Common myeloid progenitor, CD34-positive (primary cell): ENCODE data around the gene FAM227B.

Experiments used
- CTCF ChIA-PET: fragments of 350-600 bp; sonication (Branson Sonifier 250); formaldehyde crosslinking; loops from one replicate; lab custom pipeline; 2021; ENCODE audit warnings: antibody characterized with exemption; lab: Charles Lee
- POLR2A ChIA-PET: fragments of 350-600 bp; sonication (Branson Sonifier 250); formaldehyde crosslinking; loops from one replicate; lab custom pipeline; 2021; ENCODE audit warnings: antibody characterized with exemption; lab: Charles Lee
- DNase-seq, 3 donors: peaks; one replicate each; pipeline versions ENCODE4 v3.0.0 to v3.0.0-alpha.2; 2013
- H3K27ac ChIP-seq, 2 experiments: 1 replicate in 1 of 2; 2 replicates in 1 of 2; pipeline ENCODE4 v1.7.0; 2013; ENCODE audit warnings: inconsistent platforms in 2 of 2, low read length in 2 of 2, mild to moderate bottlenecking in 2 of 2, low read depth in 1 of 2, moderate library complexity in 1 of 2; ENCODE audit not compliant: severe bottlenecking in 2 of 2, insufficient read depth in 1 of 2, poor library complexity in 1 of 2
- H3K27me3 ChIP-seq, 5 experiments: replicated peaks in 2 of 5; 1 replicate in 3 of 5; 2 replicates in 2 of 5; pipeline versions ENCODE4 v1.6.1 to v1.7.0; 2013; ENCODE audit warnings: low read length in 4 of 5, mild to moderate bottlenecking in 2 of 5, moderate library complexity in 2 of 5, inconsistent platforms in 1 of 5; ENCODE audit not compliant: insufficient read depth in 5 of 5, control insufficient read depth in 4 of 5
- H3K36me3 ChIP-seq, 4 experiments: 1 replicate in 2 of 4; 2 replicates in 2 of 4; pipeline versions ENCODE4 v1.6.1 to v1.7.0; 2013; ENCODE audit warnings: low read length in 3 of 4, control low read depth in 1 of 4, mild to moderate bottlenecking in 1 of 4; ENCODE audit not compliant: control insufficient read depth in 4 of 4, insufficient read depth in 4 of 4
- H3K4me1 ChIP-seq, 4 experiments: 1 replicate in 3 of 4; 2 replicates in 1 of 4; pipeline versions ENCODE4 v1.6.1 to v1.7.1; 2013; ENCODE audit warnings: low read length in 3 of 4, mild to moderate bottlenecking in 3 of 4, control low read depth in 1 of 4, inconsistent platforms in 1 of 4, moderate library complexity in 1 of 4; ENCODE audit not compliant: control insufficient read depth in 4 of 4, insufficient read depth in 4 of 4; ENCODE audit errors: control extremely low read depth in 1 of 4
- H3K4me3 ChIP-seq, 7 experiments: 1 replicate in 4 of 7; 2 replicates in 3 of 7; pipeline versions ENCODE4 v1.5.1 to v1.7.0; 2013; ENCODE audit warnings: mild to moderate bottlenecking in 7 of 7, low read length in 6 of 7, moderate library complexity in 6 of 7, inconsistent platforms in 2 of 7, low read depth in 2 of 7, control low read depth in 1 of 7; ENCODE audit not compliant: insufficient read depth in 4 of 7, control insufficient read depth in 1 of 7; ENCODE audit errors: extremely low read depth in 1 of 7
- H3K9me3 ChIP-seq, 5 experiments: 1 replicate in 4 of 5; 2 replicates in 1 of 5; pipeline versions ENCODE4 v1.6.1 to v1.7.1; 2013; ENCODE audit warnings: low read length in 4 of 5, mild to moderate bottlenecking in 2 of 5, inconsistent platforms in 1 of 5, low read depth in 1 of 5, moderate library complexity in 1 of 5; ENCODE audit not compliant: control insufficient read depth in 4 of 5, insufficient read depth in 2 of 5; ENCODE audit errors: control extremely low read depth in 1 of 5
- WGBS: methylation state at CpG from one replicate; pipeline ENCODE4 v1.1.5; 2013; ENCODE audit not compliant: insufficient coverage; 5-methylcytosine and 5-hydroxymethylcytosine counted together

The FAM227B gene

DNA sequence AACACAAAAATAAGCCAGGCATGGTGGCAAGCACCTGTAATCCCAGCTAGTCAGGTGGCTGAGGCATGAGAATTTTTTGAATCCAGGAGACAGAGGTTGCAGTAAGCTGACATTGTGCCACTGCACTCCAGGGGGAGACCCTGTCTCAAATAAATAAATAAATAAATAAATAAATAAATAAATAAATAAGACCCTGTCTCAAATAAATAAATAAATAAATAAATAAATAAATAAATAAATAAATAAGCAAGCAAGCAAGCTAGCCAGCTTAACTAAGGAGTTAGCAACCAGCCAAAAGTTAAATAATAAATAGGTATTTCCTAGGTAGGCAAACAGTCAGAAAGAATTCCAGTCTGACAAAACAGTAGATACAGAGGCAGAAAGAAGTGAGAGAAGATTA lies 326.7 kb downstream of the FAM227B start:
- Histone ChIP-seq H3K4me3 (no peak overlapping the region), H3K27ac (no peak overlapping the region), H3K9me3 (peaks cover 0 to 9% (median 3%) of the 10 kb centered on the region in 5 experiments), H3K4me1 (no peaks in the 10 kb centered on the region), H3K27me3 (no peaks in the 10 kb centered on the region), H3K36me3 (peaks cover 18 to 52% (median 39%) of the 10 kb centered on the region in 4 experiments)
- no peak for DNase-seq
- CTCF ChIA-PET: no interaction called here
- POLR2A ChIA-PET: no interaction called here

DNA sequence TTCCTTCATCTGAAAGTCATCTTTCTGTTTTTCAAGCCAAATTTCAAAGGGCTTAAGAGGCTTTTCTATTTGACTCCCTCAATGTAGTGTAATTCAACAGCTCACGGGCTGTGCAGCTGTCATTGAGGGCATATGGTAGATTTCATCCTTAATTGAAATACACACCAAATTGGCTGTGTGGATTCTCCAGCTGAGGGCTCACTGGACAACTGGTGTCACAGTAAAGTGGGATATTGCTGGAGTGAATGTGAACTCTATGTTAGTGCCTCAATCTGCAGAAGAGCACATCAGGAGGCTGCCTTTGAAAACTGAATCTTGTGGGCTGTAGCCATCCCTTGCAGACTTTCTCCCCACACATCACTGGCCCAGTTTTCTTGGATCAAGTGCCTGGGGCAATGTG lies 330.4 kb downstream of the FAM227B start:
- Histone ChIP-seq H3K27ac (no peak overlapping the region), H3K4me1 (no peaks in the 10 kb centered on the region), H3K36me3 (peaks cover 17 to 59% (median 45%) of the 10 kb centered on the region in 4 experiments), H3K9me3 (no peaks in the 10 kb centered on the region), H3K4me3 (no peak overlapping the region), H3K27me3 (no peaks in the 10 kb centered on the region)
- 40% methylated on average over 1 of the region's 1 CpG for WGBS
- DNase-seq: no peak
- ChIA-PET POLR2A (no interaction called here), CTCF (no interaction called here)

DNA sequence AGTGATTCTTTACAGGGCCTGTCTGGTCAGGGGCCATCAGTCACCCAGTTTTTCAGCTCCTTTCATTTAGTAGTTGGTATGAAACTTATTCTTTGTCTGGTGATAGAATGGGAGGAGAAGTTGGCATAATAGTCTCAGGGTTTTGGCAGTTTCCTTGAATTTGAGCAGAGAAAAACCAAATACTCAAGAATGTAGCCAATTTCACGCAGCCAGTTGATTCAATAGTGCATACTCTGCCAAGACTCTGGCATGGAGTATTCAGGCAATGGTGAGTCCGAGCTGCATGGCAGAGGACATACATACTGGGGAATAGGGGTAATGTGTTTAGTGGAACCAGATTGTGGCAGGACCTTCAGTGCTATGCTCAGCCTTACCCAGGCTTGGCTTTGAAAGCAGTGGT lies 332.2 kb downstream of the FAM227B start:
- no peak for DNase-seq
- H3K27me3 ChIP-seq: no peaks in the 10 kb centered on the region
- ChIA-PET CTCF (interaction anchor here (1.3 kb wide), 1 partner anchor 21 kb away, joined by 4 read pairs; no protein-coding TSS in a partner anchor), POLR2A (interaction anchor here (0.5 kb wide), 1 partner anchor 489 kb away, joined by 3 read pairs; no protein-coding TSS in a partner anchor)
- no peak overlapping the region for H3K27ac ChIP-seq
- H3K9me3 ChIP-seq: no peaks in the 10 kb centered on the region
- 100% methylated on average over 2 of the region's 2 CpGs for WGBS
- no peak overlapping the region for H3K4me3 ChIP-seq
- peaks cover 16 to 69% (median 43%) of the 10 kb centered on the region in 4 experiments for H3K36me3 ChIP-seq
- H3K4me1 ChIP-seq: no peaks in the 10 kb centered on the region

DNA sequence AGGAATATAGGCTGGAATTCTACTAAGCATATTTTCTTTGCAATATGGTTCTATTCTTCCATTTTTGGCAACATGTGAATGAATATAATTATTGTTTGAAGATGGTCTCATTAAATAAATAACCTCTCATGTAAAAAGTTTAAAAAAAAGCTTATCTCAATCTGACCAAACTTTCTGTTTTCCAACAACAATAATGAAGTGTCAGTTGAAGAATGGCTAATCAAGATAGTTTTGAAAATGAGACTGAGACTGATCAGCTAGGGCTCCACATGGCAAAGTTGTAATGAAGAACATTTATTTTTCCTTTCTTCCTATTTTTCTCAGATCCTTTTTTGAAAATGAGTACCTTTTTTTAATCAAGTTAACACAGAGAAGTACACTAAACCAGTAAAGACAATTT lies 333.1 kb downstream of the FAM227B start:
- H3K9me3 ChIP-seq: no peaks in the 10 kb centered on the region
- ChIA-PET POLR2A (no interaction called here), CTCF (no interaction called here)
- no peak overlapping the region for H3K4me3 ChIP-seq
- peaks cover 13 to 70% (median 44%) of the 10 kb centered on the region in 4 experiments for H3K36me3 ChIP-seq
- no peaks in the 10 kb centered on the region for H3K27me3 ChIP-seq
- H3K4me1 ChIP-seq: no peaks in the 10 kb centered on the region
- no peak for DNase-seq
- H3K27ac ChIP-seq: no peak overlapping the region

DNA sequence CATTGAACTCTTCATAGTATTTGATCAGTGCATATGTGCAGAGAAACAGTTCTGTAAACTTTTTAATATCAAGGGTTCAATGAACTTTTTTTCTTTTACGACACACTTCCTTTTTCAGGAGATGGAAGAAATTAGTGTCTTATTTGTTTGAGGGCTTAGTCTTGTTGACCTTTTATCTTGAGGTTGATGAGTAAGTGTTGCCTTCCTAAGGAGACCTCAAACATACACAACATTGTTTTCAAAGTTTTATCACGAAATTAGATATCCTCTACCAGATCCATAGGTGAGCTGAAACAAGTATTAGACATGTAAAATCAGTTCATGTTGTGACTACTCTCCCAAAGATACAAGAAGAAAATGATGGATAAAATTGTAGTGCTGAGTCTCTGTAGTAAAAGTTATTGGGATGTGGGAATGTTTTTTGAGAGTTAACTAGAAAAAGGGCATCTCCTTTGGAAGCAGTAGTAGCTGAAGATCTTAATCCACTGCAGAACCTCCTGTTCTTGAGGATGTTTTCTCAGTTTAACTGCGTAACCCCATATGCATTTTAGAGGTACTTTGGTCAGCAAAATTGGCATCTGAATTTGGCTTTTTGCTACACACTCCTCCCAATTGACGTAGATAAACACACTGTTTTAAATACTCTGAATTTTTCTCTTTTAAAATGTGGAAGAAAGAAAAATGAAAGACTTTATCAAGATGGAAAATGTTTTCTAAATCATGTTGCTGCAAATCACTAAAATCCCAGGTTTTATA lies 333.8 kb downstream of the FAM227B start:
- POLR2A ChIA-PET: no interaction called here
- WGBS: no CpG with 5 or more reads among the region's 4 CpGs
- no peak overlapping the region for H3K4me3 ChIP-seq
- DNase-seq: no peak
- no peaks in the 10 kb centered on the region for H3K9me3 ChIP-seq
- CTCF ChIA-PET: no interaction called here
- no peaks in the 10 kb centered on the region for H3K27me3 ChIP-seq
- H3K4me1 ChIP-seq: no peaks in the 10 kb centered on the region
- H3K27ac ChIP-seq: no peak overlapping the region
- H3K36me3 ChIP-seq: peaks cover 11 to 63% (median 46%) of the 10 kb centered on the region in 4 experiments

DNA sequence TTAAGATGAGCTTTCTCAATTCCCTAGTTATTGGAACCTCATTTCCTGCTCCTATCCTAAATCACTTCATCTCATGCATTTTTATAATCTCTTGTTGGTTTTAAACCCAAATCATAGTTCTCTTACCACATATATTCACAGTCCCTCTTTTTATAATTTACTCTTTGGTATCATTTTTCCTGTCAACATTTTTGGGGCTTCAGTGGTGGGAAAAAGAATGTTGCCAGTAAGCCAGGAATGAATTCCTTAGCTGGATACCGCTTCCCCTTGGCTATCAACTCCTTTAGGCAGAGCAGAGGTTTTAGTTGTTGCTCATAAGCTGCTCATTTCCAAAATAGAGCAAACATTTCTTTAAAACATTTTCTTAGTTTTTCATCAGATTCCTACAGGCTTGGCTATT lies 338.3 kb downstream of the FAM227B start:
- WGBS: 100% methylated on average over 1 of the region's 1 CpG

DNA sequence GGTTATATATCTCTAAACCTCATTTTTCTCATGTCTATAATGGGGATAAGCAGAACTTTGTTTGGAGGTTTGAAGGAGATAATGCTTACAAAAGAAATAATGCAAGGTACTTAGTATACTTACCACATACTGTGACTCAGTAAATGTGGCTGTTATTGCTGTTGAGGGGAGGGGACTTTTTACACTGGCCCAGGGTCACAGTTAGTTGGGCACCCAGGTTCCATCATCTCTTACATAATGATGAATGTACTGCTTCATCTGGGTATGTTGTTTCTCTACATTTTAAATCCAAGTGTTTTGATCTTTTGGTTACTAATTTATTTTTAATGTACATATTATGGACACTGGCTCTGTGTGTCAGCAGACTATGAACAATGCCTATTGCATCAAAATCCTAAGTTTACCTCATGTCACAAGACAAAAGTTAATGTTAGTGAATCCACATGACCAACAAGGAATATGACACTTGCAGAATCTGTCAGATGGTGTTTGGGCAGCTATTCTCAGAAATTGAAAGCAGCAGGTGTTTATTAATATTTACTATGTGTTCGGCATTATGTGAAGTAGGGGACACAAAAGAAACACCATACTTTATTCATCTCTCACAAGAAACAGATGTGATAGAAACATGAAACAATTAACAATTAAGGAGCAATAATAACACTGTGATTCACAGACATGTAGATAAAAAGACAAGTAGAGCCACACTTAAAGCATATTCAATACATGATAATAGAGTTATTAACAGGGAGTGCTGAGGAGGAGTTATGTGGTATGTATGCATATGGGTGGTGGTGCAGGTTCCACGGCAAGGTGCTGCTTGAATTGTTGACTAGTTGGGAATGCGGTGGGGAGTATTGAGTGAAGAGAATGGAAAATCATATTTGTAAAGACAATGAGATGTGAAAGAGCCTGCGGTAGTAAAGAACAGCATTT lies 340.8 kb downstream of the FAM227B start:
- POLR2A ChIA-PET: no interaction called here
- Histone ChIP-seq H3K36me3 (peaks cover 7 to 35% (median 19%) of the 10 kb centered on the region in 4 experiments), H3K27me3 (no peaks in the 10 kb centered on the region), H3K9me3 (no peaks in the 10 kb centered on the region), H3K4me1 (no peaks in the 10 kb centered on the region), H3K4me3 (no peak overlapping the region), H3K27ac (no peak overlapping the region)
- WGBS: 97% methylated on average over 3 of the region's 4 CpGs
- CTCF ChIA-PET: no interaction called here
- no peak for DNase-seq

More for the DNA sequence above, 338.3 kb downstream of the FAM227B start:
- Histone ChIP-seq H3K9me3 (no peaks in the 10 kb centered on the region), H3K27me3 (no peaks in the 10 kb centered on the region), H3K4me1 (no peaks in the 10 kb centered on the region), H3K4me3 (no peak overlapping the region), H3K36me3 (peaks cover 9 to 49% (median 30%) of the 10 kb centered on the region in 4 experiments), H3K27ac (no peak overlapping the region)
- DNase-seq: no peak
- ChIA-PET POLR2A (no interaction called here), CTCF (no interaction called here)
